Peyer's patch (tissue), 4 donors: ENCODE measurements around the gene FASTK. TPM values are rescaled to one million over a fixed set of nuclear protein-coding genes. Genes with fewer than 3 reads are reported as not detected.

Experiments used
- DNase-seq, 3 donors: peaks; one replicate each; pipeline ENCODE4 v3.0.0-alpha.2; 2017 to 2019
- H3K27ac ChIP-seq, 4 donors: fragments of 200-600 bp; sonication (generic); one replicate each; pipeline ENCODE4 v1.5.1; 2016 to 2019
- H3K27me3 ChIP-seq, 2 donors: fragments of 200-600 bp; sonication (generic); one replicate each; pipeline ENCODE4 v1.5.1; 2019
- H3K36me3 ChIP-seq, 3 donors: fragments of 200-600 bp; sonication (generic); one replicate each; pipeline ENCODE4 v1.5.1; 2016 to 2019
- H3K4me1 ChIP-seq, 4 donors: fragments of 200-600 bp; sonication (generic); one replicate each; pipeline ENCODE4 v1.5.1; 2016 to 2019
- H3K4me3 ChIP-seq, 4 donors: fragments of 200-600 bp; sonication (generic); 1 replicate in 3 of 4; 2 replicates in 1 of 4; pipeline ENCODE4 v1.5.1; 2016 to 2019; ENCODE audit warnings: mild to moderate bottlenecking in 1 of 4
- H3K9me3 ChIP-seq, 4 donors: fragments of 200-600 bp; sonication (generic); one replicate each; pipeline ENCODE4 v1.5.1; 2016 to 2019; ENCODE audit warnings: mild to moderate bottlenecking in 1 of 4
- POLR2A ChIP-seq, 2 donors: fragments of 450-650 bp; IDR thresholded peaks; one replicate each; pipeline ENCODE4 v1.5.1; 2017; ENCODE audit warnings: antibody characterized with exemption in 2 of 2, mild to moderate bottlenecking in 2 of 2, moderate library complexity in 2 of 2
- total RNA-seq, 4 donors: library from RNA; depleted of rRNA; stranded (reverse); fragments of >200 nt; gene quantifications; one replicate each; pipeline ENCODE4 v1.1.0, GENCODE V29; 2016
- TF ChIP-seq, protein P1 (sequence below), 6 experiments: fragments of 450-650 bp in 4 of 6; fragments of 200-600 bp in 2 of 6; sonication (generic) in 1 of 6; IDR thresholded peaks; one replicate each; pipeline ENCODE4 v1.5.1; 2017 to 2019; ENCODE audit warnings: antibody characterized with exemption in 6 of 6, mild to moderate bottlenecking in 3 of 6, moderate library complexity in 1 of 6

FASTK gene
- total RNA-seq, 4 donors from 2014 or later = 99.0 to 239 (median 158) TPM

DNA sequence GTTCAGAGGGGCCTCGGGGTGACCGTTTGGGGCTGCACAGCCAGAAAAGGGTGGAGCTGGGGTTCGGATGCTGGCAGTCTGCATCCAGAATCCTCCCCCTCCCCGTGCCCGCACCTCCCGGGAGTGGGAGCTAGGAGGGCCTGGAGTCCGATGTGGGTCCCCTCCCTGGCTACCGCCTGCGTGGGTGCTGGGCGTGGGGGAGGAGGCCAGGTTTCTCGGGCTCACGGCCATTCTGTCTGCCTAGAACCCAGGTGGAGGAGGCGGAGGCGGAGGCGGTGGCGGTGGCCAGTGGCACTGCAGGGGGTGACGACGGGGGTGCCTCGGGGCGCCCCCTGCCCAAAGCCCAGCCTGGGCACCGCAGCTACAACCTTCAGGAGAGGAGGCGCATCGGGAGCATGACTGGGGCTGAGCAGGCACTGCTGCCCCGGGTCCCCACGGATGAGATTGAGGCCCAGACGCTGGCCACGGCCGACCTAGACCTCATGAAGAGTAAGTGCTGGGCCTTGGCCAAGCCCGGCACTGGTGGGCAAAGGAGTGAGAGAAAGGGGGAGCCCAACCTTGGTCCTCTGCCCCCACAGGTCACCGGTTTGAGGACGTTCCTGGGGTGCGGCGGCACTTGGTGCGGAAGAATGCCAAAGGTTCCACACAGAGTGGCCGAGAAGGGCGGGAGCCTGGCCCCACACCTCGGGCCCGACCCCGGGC lies 14.2 kb downstream of the FASTK start:
- Histone ChIP-seq H3K4me3 (no peak overlapping the region), H3K27me3 (no peaks in the 10 kb centered on the region), H3K27ac (no peak overlapping the region), H3K4me1 (peaks cover 0 to 13% (median under 1%) of the 10 kb centered on the region in 4 donors), H3K36me3 (peaks cover 0 to 74% (median 0%) of the 10 kb centered on the region in 3 donors), H3K9me3 (no peaks in the 10 kb centered on the region)
- TF ChIP-seq POLR2A (IDR thresholded peaks at IDR 0.05) = no peak
- TF ChIP-seq, protein P1, sequence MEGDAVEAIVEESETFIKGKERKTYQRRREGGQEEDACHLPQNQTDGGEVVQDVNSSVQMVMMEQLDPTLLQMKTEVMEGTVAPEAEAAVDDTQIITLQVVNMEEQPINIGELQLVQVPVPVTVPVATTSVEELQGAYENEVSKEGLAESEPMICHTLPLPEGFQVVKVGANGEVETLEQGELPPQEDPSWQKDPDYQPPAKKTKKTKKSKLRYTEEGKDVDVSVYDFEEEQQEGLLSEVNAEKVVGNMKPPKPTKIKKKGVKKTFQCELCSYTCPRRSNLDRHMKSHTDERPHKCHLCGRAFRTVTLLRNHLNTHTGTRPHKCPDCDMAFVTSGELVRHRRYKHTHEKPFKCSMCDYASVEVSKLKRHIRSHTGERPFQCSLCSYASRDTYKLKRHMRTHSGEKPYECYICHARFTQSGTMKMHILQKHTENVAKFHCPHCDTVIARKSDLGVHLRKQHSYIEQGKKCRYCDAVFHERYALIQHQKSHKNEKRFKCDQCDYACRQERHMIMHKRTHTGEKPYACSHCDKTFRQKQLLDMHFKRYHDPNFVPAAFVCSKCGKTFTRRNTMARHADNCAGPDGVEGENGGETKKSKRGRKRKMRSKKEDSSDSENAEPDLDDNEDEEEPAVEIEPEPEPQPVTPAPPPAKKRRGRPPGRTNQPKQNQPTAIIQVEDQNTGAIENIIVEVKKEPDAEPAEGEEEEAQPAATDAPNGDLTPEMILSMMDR (IDR thresholded peaks at IDR 0.05) = no peak
- DNase-seq = no peak

DNA sequence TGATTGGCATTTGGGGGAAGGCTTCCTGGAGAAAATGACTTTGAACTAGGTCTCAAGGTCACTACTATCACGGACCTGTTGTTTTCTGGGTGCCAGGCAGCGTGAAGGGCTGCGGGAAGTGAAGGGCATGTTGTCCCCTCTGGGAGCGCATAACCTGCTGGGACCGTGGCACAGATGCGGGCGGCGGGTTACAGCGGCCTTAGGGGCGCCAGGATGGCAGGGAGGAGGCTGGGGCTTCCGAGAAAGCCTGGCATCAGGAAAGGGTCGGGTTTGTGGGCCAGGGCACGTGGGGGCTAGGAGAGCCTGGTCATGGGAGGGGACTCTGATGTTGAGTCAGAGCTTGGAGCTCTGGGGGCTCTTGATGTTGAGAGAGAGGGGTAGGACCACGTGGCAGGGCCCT lies 15.1 kb downstream of the FASTK start:
- Histone ChIP-seq H3K27ac (no peak overlapping the region), H3K27me3 (no peaks in the 10 kb centered on the region), H3K4me3 (no peak overlapping the region), H3K4me1 (peaks cover 4 to 22% (median 7%) of the 10 kb centered on the region in 4 donors), H3K9me3 (no peaks in the 10 kb centered on the region), H3K36me3 (peaks cover 0 to 64% (median 0%) of the 10 kb centered on the region in 3 donors)
- no peak for DNase-seq
- TF ChIP-seq, protein P1 (IDR thresholded peaks at IDR 0.05) = no peak
- TF ChIP-seq POLR2A (IDR thresholded peaks at IDR 0.05) = no peak

DNA sequence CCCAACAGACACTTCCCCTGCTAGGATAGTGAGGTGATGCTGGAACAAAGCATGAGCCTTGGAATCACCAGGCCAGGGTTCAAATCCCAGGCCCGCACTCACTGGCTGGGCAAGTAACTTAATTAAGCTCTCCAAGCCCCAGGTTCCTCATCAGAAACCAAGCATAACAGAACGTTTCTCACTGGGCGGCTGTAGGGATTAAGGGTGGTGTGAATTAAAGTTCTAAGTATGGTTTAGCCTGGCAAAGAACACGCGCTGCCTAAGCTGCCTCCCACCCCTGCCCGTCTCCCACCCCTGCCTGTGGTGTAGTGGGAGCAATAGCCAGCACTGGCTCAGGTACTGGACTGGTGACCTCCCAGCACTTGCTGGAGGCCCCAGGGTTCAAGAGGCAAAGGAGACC lies 15.6 kb downstream of the FASTK start:
- H3K9me3 ChIP-seq = no peaks in the 10 kb centered on the region
- no peaks in the 10 kb centered on the region for H3K27me3 ChIP-seq
- TF ChIP-seq, protein P1 (IDR thresholded peaks at IDR 0.05) = no peak
- no peak for TF ChIP-seq POLR2A (IDR thresholded peaks at IDR 0.05)
- peaks cover 4 to 26% (median 11%) of the 10 kb centered on the region in 4 donors for H3K4me1 ChIP-seq
- DNase-seq = no peak
- no peak overlapping the region for H3K4me3 ChIP-seq
- H3K36me3 ChIP-seq = peaks cover 0 to 59% (median 0%) of the 10 kb centered on the region in 3 donors
- no peak overlapping the region for H3K27ac ChIP-seq

DNA sequence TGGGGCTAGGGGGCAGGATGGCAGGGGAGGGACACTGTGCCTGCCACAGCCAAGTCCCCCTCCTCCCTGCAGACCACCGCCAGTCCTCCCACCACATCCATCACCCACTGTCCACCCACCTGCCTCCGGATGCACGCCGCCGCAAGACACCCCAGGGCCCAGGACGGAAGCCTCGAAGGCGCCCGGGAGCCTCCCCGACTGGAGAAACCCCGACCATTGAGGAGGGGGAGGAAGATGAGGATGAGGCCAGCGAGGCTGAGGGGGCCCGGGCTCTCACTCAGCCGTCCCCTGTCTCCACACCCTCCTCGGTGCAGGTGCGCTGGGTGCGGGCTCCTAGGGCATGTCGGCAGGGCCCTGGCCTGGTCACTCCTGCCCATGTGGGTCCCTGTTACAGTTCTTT lies 16.2 kb downstream of the FASTK start:
- Histone ChIP-seq H3K27me3 (no peaks in the 10 kb centered on the region), H3K27ac (no peak overlapping the region), H3K4me1 (peaks cover 4 to 26% (median 12%) of the 10 kb centered on the region in 4 donors), H3K9me3 (no peaks in the 10 kb centered on the region), H3K4me3 (no peak overlapping the region), H3K36me3 (peaks cover 0 to 54% (median 0%) of the 10 kb centered on the region in 3 donors)
- DNase-seq = no peak
- TF ChIP-seq, protein P1 (IDR thresholded peaks at IDR 0.05) = no peak
- TF ChIP-seq POLR2A (IDR thresholded peaks at IDR 0.05) = no peak

DNA sequence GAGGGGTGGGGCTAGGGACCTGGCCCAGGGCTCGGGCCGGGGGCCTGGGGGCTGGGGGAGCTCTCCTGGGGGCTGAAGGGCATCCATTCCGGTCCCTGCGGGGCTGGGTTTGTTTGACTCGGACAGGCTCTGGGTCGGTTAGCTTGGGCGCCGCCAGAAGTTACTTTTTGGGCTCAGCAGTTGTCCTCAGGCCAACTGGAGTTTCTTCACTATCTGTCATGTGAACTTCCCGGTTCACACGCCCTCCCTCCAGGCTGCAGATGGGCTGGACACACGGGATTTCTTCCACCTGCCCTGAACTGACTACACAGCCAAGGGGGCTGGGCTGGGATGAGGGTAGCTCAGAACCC lies 17.4 kb downstream of the FASTK start:
- peaks cover 0 to 43% (median 0%) of the 10 kb centered on the region in 3 donors for H3K36me3 ChIP-seq
- H3K4me3 ChIP-seq = peak overlapping the region in 3 of 4 donors; percentile 35 to 57 (median 50)
- no peak for TF ChIP-seq POLR2A (IDR thresholded peaks at IDR 0.05)
- TF ChIP-seq, protein P1 (IDR thresholded peaks at IDR 0.05) = no peak
- no peaks in the 10 kb centered on the region for H3K27me3 ChIP-seq
- peaks cover 4 to 36% (median 12%) of the 10 kb centered on the region in 4 donors for H3K4me1 ChIP-seq
- no peaks in the 10 kb centered on the region for H3K9me3 ChIP-seq
- peak overlapping the region; percentile 25 to 77 (median 70) for H3K27ac ChIP-seq
- peak in 1 of 3 donors; percentile 61 for DNase-seq
